GM10266 (cell line): Measurements from ENCODE around the gene C8A.

ENCODE experiments used
- DNase-seq: peaks from one replicate; pipeline ENCODE4 v3.0.0; 2012; ENCODE audit errors: extremely low spot score
- TF ChIP-seq, protein P1 (sequence below): IDR thresholded peaks from 2 replicates; pipeline ENCODE4 v1.5.1; 2012; ENCODE audit warnings: mild to moderate bottlenecking, low read depth; ENCODE audit not compliant: control insufficient read depth, insufficient read depth; ENCODE audit errors: missing control alignments

Gene C8A

GRCh38 chr1:56911098-56911938 is 56.7 kb downstream of the C8A start:
- TF ChIP-seq, protein P1, sequence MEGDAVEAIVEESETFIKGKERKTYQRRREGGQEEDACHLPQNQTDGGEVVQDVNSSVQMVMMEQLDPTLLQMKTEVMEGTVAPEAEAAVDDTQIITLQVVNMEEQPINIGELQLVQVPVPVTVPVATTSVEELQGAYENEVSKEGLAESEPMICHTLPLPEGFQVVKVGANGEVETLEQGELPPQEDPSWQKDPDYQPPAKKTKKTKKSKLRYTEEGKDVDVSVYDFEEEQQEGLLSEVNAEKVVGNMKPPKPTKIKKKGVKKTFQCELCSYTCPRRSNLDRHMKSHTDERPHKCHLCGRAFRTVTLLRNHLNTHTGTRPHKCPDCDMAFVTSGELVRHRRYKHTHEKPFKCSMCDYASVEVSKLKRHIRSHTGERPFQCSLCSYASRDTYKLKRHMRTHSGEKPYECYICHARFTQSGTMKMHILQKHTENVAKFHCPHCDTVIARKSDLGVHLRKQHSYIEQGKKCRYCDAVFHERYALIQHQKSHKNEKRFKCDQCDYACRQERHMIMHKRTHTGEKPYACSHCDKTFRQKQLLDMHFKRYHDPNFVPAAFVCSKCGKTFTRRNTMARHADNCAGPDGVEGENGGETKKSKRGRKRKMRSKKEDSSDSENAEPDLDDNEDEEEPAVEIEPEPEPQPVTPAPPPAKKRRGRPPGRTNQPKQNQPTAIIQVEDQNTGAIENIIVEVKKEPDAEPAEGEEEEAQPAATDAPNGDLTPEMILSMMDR = no peak
- DNase-seq = no peak

GRCh38 chr1:56912325-56912724 is 57.7 kb downstream of the C8A start:
- no peak for DNase-seq
- TF ChIP-seq, protein P1 = no peak

DNA sequence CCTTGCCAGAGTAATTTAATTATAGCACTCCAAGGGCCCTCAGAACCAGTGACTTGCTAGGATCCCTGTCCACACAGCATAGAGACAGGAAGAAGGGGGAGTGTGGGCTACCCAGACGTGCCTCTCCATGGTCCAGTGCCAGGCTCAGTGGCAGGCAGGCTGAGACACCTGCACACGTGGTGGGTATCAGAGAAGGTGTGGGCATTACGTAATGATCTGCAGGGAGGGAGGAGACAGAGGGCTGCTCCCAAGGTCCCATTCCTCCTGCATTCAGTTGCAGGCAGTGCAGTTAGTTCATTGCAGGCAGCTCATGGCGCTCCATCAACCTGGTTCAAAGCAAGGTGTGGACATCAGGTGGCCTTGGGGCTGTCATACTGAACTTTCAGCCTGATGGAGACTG is 61.4 kb downstream of the C8A start:
- TF ChIP-seq, protein P1 = no peak
- no peak for DNase-seq

DNA sequence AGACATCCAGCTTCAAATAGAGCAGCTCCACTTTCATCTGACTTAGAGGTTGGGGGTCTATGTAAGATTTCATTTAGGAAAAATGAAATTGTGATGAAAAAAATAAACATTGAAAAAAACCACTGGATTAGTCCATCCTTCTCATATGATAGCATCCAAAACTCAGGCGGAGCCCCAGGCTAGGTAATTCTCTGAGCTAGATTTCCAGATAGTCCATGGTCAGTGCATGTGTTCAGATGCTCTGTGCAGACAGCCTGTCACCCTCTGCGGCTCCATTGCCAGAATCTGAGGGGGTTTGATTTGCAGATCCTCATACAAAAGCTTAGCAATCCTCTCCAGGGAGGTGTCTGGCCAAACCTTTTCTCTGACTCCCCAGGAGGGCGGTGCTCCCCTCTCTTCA is 62.0 kb downstream of the C8A start:
- no peak for DNase-seq
- TF ChIP-seq, protein P1 = no peak

DNA sequence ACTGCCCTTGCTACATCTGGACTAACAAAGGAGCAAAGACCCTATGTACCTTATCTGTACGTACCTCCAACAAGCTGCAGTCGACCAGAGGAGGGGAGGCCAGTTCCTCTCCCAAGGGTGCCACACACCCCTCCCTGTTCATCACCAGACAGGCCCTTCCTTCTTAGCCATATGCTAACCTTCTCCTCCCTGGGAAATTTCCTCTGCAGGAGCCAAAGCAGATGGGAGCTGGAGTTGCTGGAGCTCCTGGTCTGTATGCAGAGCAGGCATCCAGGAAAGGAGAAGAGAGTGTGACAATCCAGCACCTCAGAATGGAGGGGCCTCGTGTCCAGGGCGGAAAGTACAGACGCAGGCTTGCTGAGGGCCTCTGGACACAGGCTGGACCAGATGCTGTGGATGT is 62.8 kb downstream of the C8A start:
- TF ChIP-seq, protein P1 = no peak

DNA sequence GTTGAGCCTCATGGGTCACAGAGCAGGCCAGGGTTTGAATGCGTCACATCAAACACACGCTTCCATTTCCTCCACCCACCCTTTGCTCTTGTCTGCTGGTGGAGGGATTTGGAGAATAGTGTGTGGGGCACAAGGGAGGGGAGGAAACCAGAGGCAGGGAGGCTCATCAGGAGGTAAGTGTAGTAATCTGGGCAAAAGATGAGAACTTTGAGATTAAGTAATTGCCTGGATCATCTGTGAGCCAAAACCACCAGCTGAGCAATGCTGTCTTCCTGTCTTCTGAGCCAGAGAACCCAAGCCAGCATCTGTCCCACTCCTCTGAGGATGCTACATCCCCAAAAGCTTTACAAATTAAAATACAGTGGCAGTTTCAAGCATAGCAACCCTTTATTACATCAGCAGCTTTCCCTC is 66.0 kb downstream of the C8A start:
- TF ChIP-seq, protein P1 = no peak
- DNase-seq = no peak

More for the DNA sequence above, 62.8 kb downstream of the C8A start:
- DNase-seq = no peak

- DNase-seq = no peak
- TF ChIP-seq, protein P1 = no peak
Observed at GRCh38 chr1:56921479-56921878, 66.9 kb downstream of the C8A start.
